ENCODE measurements around the gene SELE. TPM values are rescaled to one million over a fixed set of nuclear protein-coding genes. Genes with fewer than 3 reads are reported as not detected.

Gene SELE
- total RNA-seq = 1 to 10 TPM in 4 of 9 donors, under 1 TPM in 5; 0.14 to 3.3 (median 0.85) TPM
- 1 to 10 TPM in 2 of 3 donors, under 1 TPM in 1; 0.56 to 7.2 (median 1.2) TPM for polyA plus RNA-seq
- long read RNA-seq, donor 1 = 0 reads
- long read RNA-seq, donor 2 = 0 reads
- long read RNA-seq, donor 3 = 0 reads
- long read RNA-seq, donor 4 = 0 reads
- long read RNA-seq, donor 5, partial matches to known transcripts = 0 of 2 reads
- long read RNA-seq, donor 5, other reads (novel, unspliced or antisense) = 0 of 2 reads
- long read RNA-seq, donor 6 = 0 reads
- long read RNA-seq, donor 7 = 0 reads
- long read RNA-seq, donor 8 = 0 reads
- long read RNA-seq, donor 9 = 0 reads
- long read RNA-seq, donor 10 = 0 reads

GRCh38 chr1:169733924-169734323, at the start of gene SELE:
Gene SELE (minus strand): TSS chr1:169734079. CDS start chr1:169733612, 467 bp downstream.
- DNase-seq = no peak
- no peak within 1 kb of the TSS for H3K4me3 ChIP-seq
- 70 to 75% (median 73%) methylated on average over 7 of the region's 7 CpGs for WGBS, 4 donors
- no peak within 1 kb of the TSS for H3K27ac ChIP-seq
- intact Hi-C loops (cut with DNase I) = no loop called here
- H3K36me3 ChIP-seq (replicated peaks in 1 of 2) = no peaks in the 10 kb centered on the region
- no peaks in the 10 kb centered on the region for H3K4me1 ChIP-seq (replicated peaks in 1 of 2)
- TF ChIP-seq POLR2A (IDR thresholded peaks at IDR 0.05) (no peak), CTCF (IDR thresholded peaks at IDR 0.05) (no peak)
- no peaks in the 10 kb centered on the region for H3K9me3 ChIP-seq (replicated peaks in 1 of 3)
- H3K27me3 ChIP-seq = no peaks in the 10 kb centered on the region

GRCh38 chr1:169782596-169782995, 48.7 kb upstream of the SELE start:
- 60 to 79% (median 68%) methylated on average over 3 of the region's 3 CpGs for WGBS, 4 donors
- Histone ChIP-seq H3K4me3 (no peak overlapping the region), H3K27me3 (no peaks in the 10 kb centered on the region), H3K9me3 (replicated peaks in 1 of 3) (no peaks in the 10 kb centered on the region), H3K36me3 (replicated peaks in 1 of 2) (no peaks in the 10 kb centered on the region), H3K27ac (no peak overlapping the region), H3K4me1 (replicated peaks in 1 of 2) (no peaks in the 10 kb centered on the region)
- no peak for TF ChIP-seq CTCF (IDR thresholded peaks at IDR 0.05)
- TF ChIP-seq POLR2A (IDR thresholded peaks at IDR 0.05) = no peak
- intact Hi-C loops (cut with DNase I) = no loop called here
- DNase-seq = no peak

GRCh38 chr1:169779970-169780369, 46.1 kb upstream of the SELE start:
- WGBS, 4 donors = 24 to 28% (median 25%) methylated on average over 4 of the region's 4 CpGs

GRCh38 chr1:169779150-169779549, 45.3 kb upstream of the SELE start:
- intact Hi-C loops (cut with DNase I) = no loop called here
- H3K27ac ChIP-seq = no peak overlapping the region
- no peak overlapping the region for H3K4me3 ChIP-seq
- DNase-seq = no peak
- no peaks in the 10 kb centered on the region for H3K9me3 ChIP-seq (replicated peaks in 1 of 3)
- no peaks in the 10 kb centered on the region for H3K27me3 ChIP-seq
- no peaks in the 10 kb centered on the region for H3K36me3 ChIP-seq (replicated peaks in 1 of 2)
- TF ChIP-seq POLR2A (IDR thresholded peaks at IDR 0.05) = no peak
- no peak for TF ChIP-seq CTCF (IDR thresholded peaks at IDR 0.05)
- no peaks in the 10 kb centered on the region for H3K4me1 ChIP-seq (replicated peaks in 1 of 2)

More at GRCh38 chr1:169779970-169780369, 46.1 kb upstream of the SELE start:
- H3K36me3 ChIP-seq (replicated peaks in 1 of 2) = no peaks in the 10 kb centered on the region
- H3K27me3 ChIP-seq = no peaks in the 10 kb centered on the region
- no peak overlapping the region for H3K4me3 ChIP-seq
- H3K4me1 ChIP-seq (replicated peaks in 1 of 2) = no peaks in the 10 kb centered on the region
- DNase-seq = no peak
- TF ChIP-seq POLR2A (IDR thresholded peaks at IDR 0.05) (no peak), CTCF (IDR thresholded peaks at IDR 0.05) (no peak)
- H3K9me3 ChIP-seq (replicated peaks in 1 of 3) = no peaks in the 10 kb centered on the region
- intact Hi-C loops (cut with DNase I) = no loop called here
- no peak overlapping the region for H3K27ac ChIP-seq
